H1 (cell line): Measurements from ENCODE around the gene SLC25A26.

ENCODE experiments used
- CTCF ChIP-seq, 3 experiments: IDR thresholded peaks; 1 replicate in 2 of 3; 2 replicates in 1 of 3; pipeline versions ENCODE4 v1.5.1 to v1.6.1; 2011; ENCODE audit warnings: low read length in 3 of 3, mild to moderate bottlenecking in 3 of 3, inconsistent platforms in 2 of 3, low read depth in 1 of 3, moderate library complexity in 1 of 3; ENCODE audit not compliant: insufficient read depth in 1 of 3; ENCODE audit errors: control extremely low read depth in 1 of 3
- EP300 ChIP-seq, 2 experiments: IDR thresholded peaks; 1 replicate in 1 of 2; 2 replicates in 1 of 2; pipeline ENCODE4 v1.6.1; 2011 to 2012; ENCODE audit warnings: low read depth in 2 of 2, low read length in 2 of 2, mild to moderate bottlenecking in 2 of 2, borderline replicate concordance in 1 of 2, inconsistent platforms in 1 of 2, moderate library complexity in 1 of 2
- FOSL1 ChIP-seq: IDR thresholded peaks from 2 replicates; pipeline ENCODE4 v1.6.1; 2011; ENCODE audit warnings: mild to moderate bottlenecking, low read depth, low read length, moderate library complexity; ENCODE audit not compliant: insufficient read depth
- JUND ChIP-seq: IDR thresholded peaks from 2 replicates; pipeline ENCODE4 v1.6.1; 2011; ENCODE audit warnings: mild to moderate bottlenecking, improper control_type of control experiment, low read length
- KDM5A ChIP-seq: fragments of 200-600 bp; IDR thresholded peaks from 2 replicates; pipeline ENCODE4 v1.7.1; 2012; ENCODE audit warnings: mild to moderate bottlenecking, low read length, inconsistent platforms, mixed read lengths
- PHF8 ChIP-seq: fragments of 200-600 bp; sonication (generic); conservative IDR thresholded peaks from 2 replicates; pipeline ENCODE4 v1.7.1; 2012; ENCODE audit warnings: low read depth, mild to moderate bottlenecking, inconsistent platforms, low read length, moderate library complexity
- POLR2A ChIP-seq, 2 experiments: IDR thresholded peaks; 1 replicate in 1 of 2; 2 replicates in 1 of 2; pipeline ENCODE4 v1.6.1; 2011; ENCODE audit warnings: low read depth in 2 of 2, low read length in 2 of 2, mild to moderate bottlenecking in 2 of 2; ENCODE audit errors: control extremely low read depth in 1 of 2
- POLR2AphosphoS5 ChIP-seq: IDR thresholded peaks from 2 replicates; pipeline ENCODE4 v1.6.1; 2011; ENCODE audit warnings: low read depth, low read length
- RFX5 ChIP-seq: IDR thresholded peaks from 2 replicates; pipeline ENCODE4 v1.6.1; 2011; ENCODE audit warnings: low read depth, low read length, improper control_type of control experiment, borderline replicate concordance
- TCF12 ChIP-seq: IDR thresholded peaks from 2 replicates; pipeline ENCODE4 v1.6.1; 2011; ENCODE audit warnings: low read depth, mild to moderate bottlenecking, low read length
- USF2 ChIP-seq: IDR thresholded peaks from 2 replicates; pipeline ENCODE4 v1.6.1; 2011; ENCODE audit warnings: low read length, improper control_type of control experiment
- YY1 ChIP-seq: IDR thresholded peaks from 2 replicates; pipeline ENCODE4 v1.6.1; 2011; ENCODE audit warnings: low read depth, mild to moderate bottlenecking, low read length

GRCh38 chr3:66272016-66272415 lies 51.2 kb downstream of the SLC25A26 start:
- TF ChIP-seq FOSL1, result no peak
- no peak for TF ChIP-seq POLR2A (IDR thresholded peaks at IDR 0.05; ENCODE audit: control extremely low read depth in 1 of 2, low read depth in 2 of 2, low read length in 2 of 2)
- TF ChIP-seq KDM5A, result no peak
- no peak for TF ChIP-seq YY1
- TF ChIP-seq PHF8, result no peak
- TF ChIP-seq CTCF (IDR thresholded peaks at IDR 0.05; ENCODE audit: control extremely low read depth in 1 of 3, insufficient read depth in 1 of 3, low read depth in 1 of 3, low read length in 3 of 3), result no peak
- no peak for TF ChIP-seq TCF12
- TF ChIP-seq USF2, result no peak
- TF ChIP-seq JUND, result no peak
- no peak for TF ChIP-seq RFX5
- no peak for TF ChIP-seq EP300 (IDR thresholded peaks at IDR 0.05; ENCODE audit: borderline replicate concordance in 1 of 2, low read depth in 2 of 2, low read length in 2 of 2)
- TF ChIP-seq POLR2AphosphoS5, result no peak
